ENCODE measurements around the gene FRRS1. TPM values are rescaled to one million over a fixed set of nuclear protein-coding genes. Genes with fewer than 3 reads are reported as not detected.
"Not testable (repeated sequence)": the region's sequence is repeated elsewhere in the genome, so short reads cannot be mapped to it uniquely, and the experiment has no call there.

The FRRS1 gene
- total RNA-seq, 1 experiment from 2014 or later = 39.1 TPM

DNA sequence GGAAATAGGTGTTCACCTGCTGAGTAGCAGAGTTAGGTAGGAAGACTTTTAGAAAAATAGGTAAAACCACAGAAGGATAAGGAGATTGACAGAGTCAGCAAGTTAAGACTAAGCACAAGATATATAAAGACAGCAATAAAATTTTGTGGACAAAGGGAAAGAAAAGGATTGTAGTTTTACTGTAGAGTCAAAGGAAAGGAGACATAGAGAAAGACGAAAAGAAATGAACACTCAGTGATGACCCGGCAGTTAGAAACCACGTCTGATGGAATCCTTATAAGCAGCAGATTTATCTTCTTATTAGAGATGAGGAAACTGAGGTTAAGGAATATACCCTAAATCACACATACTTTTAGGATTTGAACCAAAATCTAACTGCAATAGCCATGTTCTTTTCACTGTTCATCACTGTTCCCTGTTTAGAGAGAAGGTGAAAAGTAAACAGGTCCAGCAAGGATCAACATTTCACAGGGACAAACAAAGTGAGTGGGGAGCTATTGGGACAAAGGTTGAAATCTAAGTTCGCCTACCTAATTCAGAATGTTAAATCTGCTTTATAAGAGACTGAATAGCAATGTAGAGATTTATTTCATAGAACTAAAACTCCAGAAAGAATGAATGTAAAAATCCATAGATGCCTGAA lies 6.8 kb downstream of the FRRS1 start:
- no peaks in the 10 kb centered on the region for H3K27me3 Mint-ChIP-seq (ENCODE audit: unreplicated experiment)
- H3K36me3 Mint-ChIP-seq (ENCODE audit: insufficient read depth, unreplicated experiment) = peaks cover 11% of the 10 kb centered on the region
- CTCF ChIA-PET = interaction anchor here (0.5 kb wide), 1 partner anchor 622 kb away, joined by 3 read pairs; no protein-coding TSS in a partner anchor
- H3K9me3 Mint-ChIP-seq (ENCODE audit: low read depth, unreplicated experiment) = no peaks in the 10 kb centered on the region
- TF ChIP-seq, protein P1, sequence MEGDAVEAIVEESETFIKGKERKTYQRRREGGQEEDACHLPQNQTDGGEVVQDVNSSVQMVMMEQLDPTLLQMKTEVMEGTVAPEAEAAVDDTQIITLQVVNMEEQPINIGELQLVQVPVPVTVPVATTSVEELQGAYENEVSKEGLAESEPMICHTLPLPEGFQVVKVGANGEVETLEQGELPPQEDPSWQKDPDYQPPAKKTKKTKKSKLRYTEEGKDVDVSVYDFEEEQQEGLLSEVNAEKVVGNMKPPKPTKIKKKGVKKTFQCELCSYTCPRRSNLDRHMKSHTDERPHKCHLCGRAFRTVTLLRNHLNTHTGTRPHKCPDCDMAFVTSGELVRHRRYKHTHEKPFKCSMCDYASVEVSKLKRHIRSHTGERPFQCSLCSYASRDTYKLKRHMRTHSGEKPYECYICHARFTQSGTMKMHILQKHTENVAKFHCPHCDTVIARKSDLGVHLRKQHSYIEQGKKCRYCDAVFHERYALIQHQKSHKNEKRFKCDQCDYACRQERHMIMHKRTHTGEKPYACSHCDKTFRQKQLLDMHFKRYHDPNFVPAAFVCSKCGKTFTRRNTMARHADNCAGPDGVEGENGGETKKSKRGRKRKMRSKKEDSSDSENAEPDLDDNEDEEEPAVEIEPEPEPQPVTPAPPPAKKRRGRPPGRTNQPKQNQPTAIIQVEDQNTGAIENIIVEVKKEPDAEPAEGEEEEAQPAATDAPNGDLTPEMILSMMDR (IDR thresholded peaks at IDR 0.05; ENCODE audit: unreplicated experiment) = no peak
- H3K4me3 Mint-ChIP-seq (ENCODE audit: low read depth, unreplicated experiment) = peak overlapping the region; percentile 48
- peaks cover 35% of the 10 kb centered on the region for H3K4me1 Mint-ChIP-seq (ENCODE audit: low read depth, unreplicated experiment)
- peak overlapping the region; percentile 88 for H3K27ac Mint-ChIP-seq (ENCODE audit: unreplicated experiment)
- intact Hi-C loops (cut with micrococcal nuclease; ENCODE audit: unreplicated experiment) = no loop called here
- BruUV-seq (replicated peaks) = no TSS peak
- DNase-seq = no peak

DNA sequence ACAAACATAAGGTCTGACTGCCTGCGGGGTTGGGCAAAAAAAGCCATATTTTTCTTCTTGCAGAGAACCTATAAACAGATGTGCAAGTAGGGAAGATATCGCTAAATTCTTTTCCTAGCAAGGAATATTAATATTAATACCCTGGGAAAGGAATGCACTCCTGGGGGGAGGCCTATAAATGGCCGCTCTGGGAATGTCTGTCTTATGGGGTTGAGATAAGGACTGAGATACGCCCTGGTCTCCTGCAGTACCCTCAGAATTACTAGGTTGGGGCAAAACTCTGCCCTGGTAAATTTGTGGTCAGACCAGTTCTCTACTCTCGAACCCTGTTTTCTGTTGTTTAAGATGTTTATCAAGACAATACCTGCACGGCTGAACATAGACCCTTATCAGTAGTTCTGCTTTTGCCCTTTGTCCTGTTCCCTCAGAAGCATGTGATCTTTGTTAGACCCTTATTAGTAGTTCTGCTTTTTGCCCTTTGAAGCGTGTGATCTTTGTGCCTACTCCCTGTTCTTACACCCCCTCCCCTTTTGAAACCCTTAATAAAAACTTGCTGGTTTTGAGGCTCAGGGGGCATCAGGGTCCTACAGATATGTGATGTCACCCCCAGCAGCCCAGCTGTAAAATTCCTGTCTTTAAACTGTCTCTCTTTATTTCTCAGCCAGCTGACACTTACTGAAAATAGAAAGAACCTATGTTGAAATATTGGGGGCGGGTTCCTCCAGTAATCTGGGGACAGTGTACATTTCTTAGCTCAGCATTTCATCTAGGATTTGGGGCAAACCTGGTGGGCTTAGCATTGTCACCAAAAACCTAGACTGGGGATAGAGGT lies 7.5 kb downstream of the FRRS1 start:
- H3K9me3 Mint-ChIP-seq (ENCODE audit: low read depth, unreplicated experiment); BruUV-seq (replicated peaks); CTCF ChIA-PET; H3K27me3 Mint-ChIP-seq (ENCODE audit: unreplicated experiment); intact Hi-C loops (cut with micrococcal nuclease; ENCODE audit: unreplicated experiment); DNase-seq: not testable (repeated sequence)
- H3K4me3 Mint-ChIP-seq (ENCODE audit: low read depth, unreplicated experiment) = peak overlapping the region; percentile 48
- H3K4me1 Mint-ChIP-seq (ENCODE audit: low read depth, unreplicated experiment) = peaks cover 42% of the 10 kb centered on the region
- peaks cover 11% of the 10 kb centered on the region for H3K36me3 Mint-ChIP-seq (ENCODE audit: insufficient read depth, unreplicated experiment)
- peak overlapping the region; percentile 88 for H3K27ac Mint-ChIP-seq (ENCODE audit: unreplicated experiment)

DNA sequence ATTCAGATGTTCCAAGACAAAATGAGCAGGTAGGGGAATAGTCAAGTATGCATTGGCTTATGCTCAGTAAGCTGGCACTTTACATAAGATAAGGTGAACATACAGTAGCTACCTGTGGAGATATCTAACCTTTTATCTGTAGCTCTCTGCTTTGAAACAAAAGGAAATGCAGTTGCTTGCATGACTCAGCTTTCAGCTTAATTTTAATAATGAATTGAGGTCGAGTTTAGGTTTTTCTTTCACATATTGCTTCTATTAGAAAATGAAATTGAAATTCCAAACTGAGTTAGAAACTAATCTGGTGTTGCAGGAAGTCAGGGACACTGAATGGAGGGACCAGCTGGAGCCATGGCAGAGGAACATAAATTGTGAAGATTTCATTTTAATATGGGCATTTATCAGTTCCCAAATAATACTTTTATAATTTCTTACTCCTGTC lies 8.3 kb downstream of the FRRS1 start:
- intact Hi-C loops (cut with micrococcal nuclease; ENCODE audit: unreplicated experiment) = no loop called here
- no TSS peak for BruUV-seq (replicated peaks)
- no peak for DNase-seq
- Mint-ChIP-seq H3K27ac (ENCODE audit: unreplicated experiment) (peak overlapping the region; percentile 88), H3K4me1 (ENCODE audit: low read depth, unreplicated experiment) (peaks cover 43% of the 10 kb centered on the region), H3K36me3 (ENCODE audit: insufficient read depth, unreplicated experiment) (peaks cover 11% of the 10 kb centered on the region), H3K9me3 (ENCODE audit: low read depth, unreplicated experiment) (no peaks in the 10 kb centered on the region), H3K27me3 (ENCODE audit: unreplicated experiment) (no peaks in the 10 kb centered on the region), H3K4me3 (ENCODE audit: low read depth, unreplicated experiment) (peak overlapping the region; percentile 48)
- CTCF ChIA-PET = no interaction called here
- TF ChIP-seq, protein P1 (IDR thresholded peaks at IDR 0.05; ENCODE audit: unreplicated experiment) = no peak

DNA sequence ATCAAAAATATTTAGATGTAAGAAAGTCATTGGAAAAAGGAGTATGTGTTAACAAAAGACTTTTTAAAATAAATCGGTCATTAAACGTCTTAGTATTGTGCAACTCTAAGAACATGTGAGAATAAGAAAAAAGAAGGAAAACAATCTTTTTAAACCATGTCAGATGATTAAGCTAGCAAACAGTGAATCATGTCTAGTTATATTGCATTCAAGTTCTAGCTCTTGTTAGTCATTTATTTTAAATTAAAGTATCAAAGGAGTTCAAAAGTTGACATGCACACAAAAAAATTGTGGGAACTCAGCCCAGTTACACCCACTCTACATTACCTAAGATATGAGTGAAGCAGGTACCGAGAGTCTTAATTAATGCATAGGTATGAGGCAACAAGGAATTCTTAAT lies 9.8 kb downstream of the FRRS1 start:
- TF ChIP-seq, protein P1 (IDR thresholded peaks at IDR 0.05; ENCODE audit: unreplicated experiment) = no peak
- intact Hi-C loops (cut with micrococcal nuclease; ENCODE audit: unreplicated experiment) = no loop called here
- Mint-ChIP-seq H3K4me3 (ENCODE audit: low read depth, unreplicated experiment) (peak overlapping the region; percentile 17), H3K27me3 (ENCODE audit: unreplicated experiment) (no peaks in the 10 kb centered on the region), H3K36me3 (ENCODE audit: insufficient read depth, unreplicated experiment) (peaks cover 11% of the 10 kb centered on the region), H3K4me1 (ENCODE audit: low read depth, unreplicated experiment) (peaks cover 37% of the 10 kb centered on the region), H3K27ac (ENCODE audit: unreplicated experiment) (no peak overlapping the region), H3K9me3 (ENCODE audit: low read depth, unreplicated experiment) (no peaks in the 10 kb centered on the region)
- CTCF ChIA-PET = interaction anchor here (0.7 to 1.2 kb wide), 2 partner anchors 62 to 703 kb away, joined by 3 read pairs; no protein-coding TSS in a partner anchor
- no TSS peak for BruUV-seq (replicated peaks)
- DNase-seq = no peak
